Activated CD8-positive, alpha-beta memory T cell treated with anti-CD3 and anti-CD28 coated beads for 4 hours (primary cell): Measurements from ENCODE around the gene CDX1.
"Not testable (repeated sequence)": the region's sequence is repeated elsewhere in the genome, so short reads cannot be mapped to it uniquely, and the experiment has no call there.

Source experiments
- DNase-seq, 2 donors: peaks; one replicate each; pipeline ENCODE4 v3.0.0-alpha.2; 2020; ENCODE audit warnings: low read depth in 2 of 2

CDX1 gene

DNA sequence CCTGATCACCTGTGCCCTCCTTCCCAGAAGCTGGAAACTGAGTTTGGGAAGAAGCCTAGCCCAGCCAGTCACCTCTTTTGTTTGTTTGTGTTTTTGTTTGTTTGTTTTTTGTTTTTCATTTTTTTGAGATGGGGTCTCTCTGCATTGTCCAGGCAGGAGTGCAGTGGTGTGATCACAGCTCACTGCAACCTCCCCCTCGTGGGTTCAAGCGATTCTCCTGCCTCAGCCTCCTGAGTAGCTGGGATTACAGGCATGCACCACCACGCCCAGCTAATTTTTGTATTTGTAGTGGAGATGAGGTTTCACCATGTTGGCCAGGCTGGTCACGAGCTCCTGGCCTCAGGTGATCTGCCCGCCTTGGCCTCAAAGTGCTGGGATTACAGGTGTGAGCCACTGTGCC is 67.1 kb downstream of the CDX1 start:
- not testable (repeated sequence) for DNase-seq
